GM19452 (cell line): ENCODE data around the gene RGMA.
A peak's percentile ranks its signal among the peaks of the same experiment; 100 is the strongest.
"Not testable (repeated sequence)": the region's sequence is repeated elsewhere in the genome, so short reads cannot be mapped to it uniquely, and the experiment has no call there.

ENCODE experiments used
- ATAC-seq: cut with Tn5 transposase; IDR thresholded peaks from one replicate; pipeline ENCODE4 v1.9.1; 2021; ENCODE audit not compliant: unreplicated experiment

Gene RGMA

GRCh38 chr15:93035953-93036810 is 52.8 kb downstream of the RGMA start:
- ATAC-seq = no peak

GRCh38 chr15:93035092-93035915 is 53.7 kb downstream of the RGMA start:
- no peak for ATAC-seq

GRCh38 chr15:93034512-93034911 is 54.5 kb downstream of the RGMA start:
- ATAC-seq = no peak

GRCh38 chr15:93033434-93034045 is 55.5 kb downstream of the RGMA start:
- ATAC-seq = no peak

- ATAC-seq = not testable (repeated sequence)
These were observed 56.4 kb downstream of the RGMA start for GRCh38 chr15:93032515-93033206.

- ATAC-seq = not testable (repeated sequence)
These were observed 57.2 kb downstream of the RGMA start for GRCh38 chr15:93031557-93032384.

- no peak for ATAC-seq
These were observed 57.9 kb downstream of the RGMA start for GRCh38 chr15:93031103-93031464.

GRCh38 chr15:93030430-93031102 is 58.4 kb downstream of the RGMA start:
- peak; percentile 75 for ATAC-seq

- no peak for ATAC-seq
These were observed 59.1 kb downstream of the RGMA start for GRCh38 chr15:93029836-93030429.

- ATAC-seq = no peak
These were observed 59.7 kb downstream of the RGMA start for GRCh38 chr15:93029214-93029835.

GRCh38 chr15:93028632-93029213 is 60.3 kb downstream of the RGMA start:
- ATAC-seq = no peak

- ATAC-seq = no peak
These were observed 60.8 kb downstream of the RGMA start for GRCh38 chr15:93028111-93028631.

GRCh38 chr15:93027413-93027812 is 61.6 kb downstream of the RGMA start:
- ATAC-seq = no peak

- ATAC-seq = no peak
These were observed 62.6 kb downstream of the RGMA start for GRCh38 chr15:93026380-93026817.

GRCh38 chr15:93025625-93025982 is 63.4 kb downstream of the RGMA start:
- ATAC-seq = no peak

- ATAC-seq = no peak
These were observed 64.0 kb downstream of the RGMA start for GRCh38 chr15:93024716-93025624.

- no peak for ATAC-seq
These were observed 64.7 kb downstream of the RGMA start for GRCh38 chr15:93024293-93024692.
